D721Med (cell line): ENCODE results near the gene SLC25A6.

Experiments used
- DNase-seq: peaks from one replicate; pipeline ENCODE4 v3.0.0; 2011; ENCODE audit warnings: low spot score; ENCODE audit not compliant: insufficient read length
- FAIRE-seq: peaks from 2 replicates; lab custom pipeline; 2011; peaks lifted over from hg19 to GRCh38; lab: Jason Lieb, UNC
- TF ChIP-seq, protein P1 (sequence below): IDR thresholded peaks from 2 replicates; pipeline ENCODE4 v1.5.1; 2012; ENCODE audit warnings: mild to moderate bottlenecking, control low read depth; ENCODE audit not compliant: insufficient read depth; ENCODE audit errors: missing control alignments

The SLC25A6 gene

DNA sequence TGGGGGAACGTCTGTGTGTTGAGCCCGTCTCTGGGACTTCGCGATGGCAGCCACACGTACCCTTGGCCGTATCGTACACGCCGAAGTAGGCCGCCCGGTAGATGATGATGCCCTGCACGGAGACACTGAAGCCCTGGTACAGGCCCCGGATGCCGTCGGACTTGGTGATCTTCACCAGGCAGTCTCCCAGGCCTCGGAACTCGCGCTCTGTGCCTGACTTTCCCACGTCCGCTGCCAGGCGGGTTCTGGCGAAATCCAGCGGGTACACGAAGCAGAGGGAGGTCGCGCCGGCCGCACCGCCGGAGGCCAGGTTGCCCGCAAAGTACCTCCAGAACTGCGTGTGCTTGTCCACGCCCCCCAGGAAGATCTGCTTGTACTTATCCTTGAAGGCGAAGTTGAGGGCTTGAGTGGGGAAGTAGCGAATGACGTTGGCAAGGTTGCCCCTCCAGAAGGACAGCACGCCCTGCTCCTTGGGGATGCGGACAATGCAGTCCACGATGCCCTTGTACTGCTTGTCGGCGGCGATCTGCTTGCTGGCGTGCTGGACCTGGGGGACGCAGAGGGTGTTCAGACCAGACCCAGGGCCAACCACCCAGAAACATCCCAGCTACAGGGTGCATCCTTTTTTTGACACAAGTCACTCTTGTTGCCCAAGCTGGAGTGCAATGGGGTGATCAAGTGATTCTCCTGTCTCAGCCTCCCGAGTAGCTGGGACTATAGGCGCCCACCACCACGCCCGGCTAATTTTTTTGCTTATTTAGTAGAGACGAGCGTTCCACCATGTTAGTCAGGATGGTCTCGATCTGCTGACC is 2.5 kb downstream of the SLC25A6 start:
- FAIRE-seq (no peak), DNase-seq (no peak)
- TF ChIP-seq, protein P1, sequence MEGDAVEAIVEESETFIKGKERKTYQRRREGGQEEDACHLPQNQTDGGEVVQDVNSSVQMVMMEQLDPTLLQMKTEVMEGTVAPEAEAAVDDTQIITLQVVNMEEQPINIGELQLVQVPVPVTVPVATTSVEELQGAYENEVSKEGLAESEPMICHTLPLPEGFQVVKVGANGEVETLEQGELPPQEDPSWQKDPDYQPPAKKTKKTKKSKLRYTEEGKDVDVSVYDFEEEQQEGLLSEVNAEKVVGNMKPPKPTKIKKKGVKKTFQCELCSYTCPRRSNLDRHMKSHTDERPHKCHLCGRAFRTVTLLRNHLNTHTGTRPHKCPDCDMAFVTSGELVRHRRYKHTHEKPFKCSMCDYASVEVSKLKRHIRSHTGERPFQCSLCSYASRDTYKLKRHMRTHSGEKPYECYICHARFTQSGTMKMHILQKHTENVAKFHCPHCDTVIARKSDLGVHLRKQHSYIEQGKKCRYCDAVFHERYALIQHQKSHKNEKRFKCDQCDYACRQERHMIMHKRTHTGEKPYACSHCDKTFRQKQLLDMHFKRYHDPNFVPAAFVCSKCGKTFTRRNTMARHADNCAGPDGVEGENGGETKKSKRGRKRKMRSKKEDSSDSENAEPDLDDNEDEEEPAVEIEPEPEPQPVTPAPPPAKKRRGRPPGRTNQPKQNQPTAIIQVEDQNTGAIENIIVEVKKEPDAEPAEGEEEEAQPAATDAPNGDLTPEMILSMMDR, result no peak

GRCh38 chrX:1388651-1389050 is 3.3 kb downstream of the SLC25A6 start:
- TF ChIP-seq, protein P1, result no peak
- DNase-seq (no peak), FAIRE-seq (no peak)

- DNase-seq (no peak), FAIRE-seq (no peak)
- TF ChIP-seq, protein P1, result no peak
These were observed 4.7 kb downstream of the SLC25A6 start for GRCh38 chrX:1387141-1387776.

DNA sequence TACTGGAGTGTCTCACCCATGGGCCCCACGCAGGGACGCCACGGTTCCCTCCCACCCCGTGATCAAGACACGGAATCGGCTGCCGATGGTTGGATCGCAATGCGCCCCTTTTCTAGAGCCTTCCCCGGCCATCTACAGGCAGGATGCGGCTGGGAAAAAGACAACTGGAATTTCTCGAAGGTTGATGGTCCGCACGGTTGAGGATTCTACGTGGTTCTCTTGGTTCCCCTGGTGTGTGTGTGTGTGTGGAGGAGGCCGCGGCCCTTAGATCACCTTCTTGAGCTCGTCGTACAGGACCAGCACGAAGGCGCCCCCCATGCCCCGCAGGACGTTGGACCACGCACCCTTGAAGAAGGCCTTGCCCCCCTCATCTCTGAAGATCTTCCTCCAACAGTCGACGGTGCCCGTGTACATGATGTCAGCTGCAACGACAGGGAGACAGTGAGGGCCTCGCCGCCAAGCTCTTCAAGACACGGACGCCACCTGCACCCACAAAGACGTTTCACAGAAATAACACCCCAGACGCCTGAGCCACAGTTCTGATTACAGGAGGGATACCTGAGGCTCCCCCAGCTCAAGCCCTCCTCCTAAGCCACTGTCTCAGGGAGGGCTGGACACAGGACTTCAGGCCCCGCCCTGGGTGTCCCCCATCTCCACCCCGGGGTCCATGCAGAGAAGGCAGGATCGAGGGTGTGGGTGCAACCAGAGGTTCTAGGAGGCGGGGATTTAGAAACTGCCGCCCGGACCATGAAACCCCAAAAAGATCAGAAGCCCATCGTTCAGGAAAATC is 5.4 kb downstream of the SLC25A6 start:
- TF ChIP-seq, protein P1, result no peak
- DNase-seq (no peak), FAIRE-seq (no peak)

DNA sequence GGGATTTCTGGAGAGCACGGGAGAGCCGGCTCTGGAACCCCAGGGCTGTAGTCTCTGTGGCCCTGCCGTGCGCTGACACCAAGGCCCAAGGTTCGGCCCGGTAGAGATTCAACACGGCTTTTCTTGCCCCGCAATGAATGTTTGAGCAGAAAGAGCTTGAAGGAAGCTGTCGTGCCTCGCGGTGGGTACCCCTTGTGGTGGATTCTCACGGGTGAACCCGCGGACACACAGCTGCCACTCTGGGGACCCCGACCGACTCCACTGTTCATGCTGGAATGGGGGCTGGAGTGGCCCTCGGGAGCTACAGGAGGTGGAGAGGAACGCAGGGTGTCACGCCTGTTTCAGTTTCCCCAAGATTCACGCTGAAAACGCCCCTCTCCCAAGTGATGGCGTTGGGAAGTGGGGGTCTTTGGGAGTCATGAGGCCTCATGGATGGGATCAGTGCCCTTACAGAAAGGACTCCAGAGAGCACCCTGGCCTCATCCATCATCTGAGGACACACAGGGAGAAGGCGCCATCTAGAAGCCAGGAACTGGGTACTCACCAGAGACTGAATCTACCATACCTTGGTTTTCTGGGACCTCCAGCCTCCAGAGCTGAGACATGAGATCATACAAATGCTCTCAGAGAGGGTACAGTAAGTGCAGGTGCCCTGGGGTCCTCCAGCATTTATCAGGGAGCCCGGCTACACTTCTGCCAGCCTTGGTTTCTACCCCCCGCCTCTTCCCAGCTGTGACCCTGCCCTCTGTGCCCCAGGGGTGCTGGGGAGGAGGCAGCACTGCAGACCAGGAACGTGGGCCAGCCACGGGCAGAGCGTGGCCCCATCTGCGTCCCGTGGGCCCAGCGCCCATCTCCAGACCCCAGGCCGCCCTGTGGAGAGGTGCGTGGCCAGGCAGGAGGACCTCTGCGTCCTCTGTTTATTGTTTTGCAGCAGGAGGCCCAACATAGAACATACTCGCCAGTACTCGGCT is 6.4 kb downstream of the SLC25A6 start:
- TF ChIP-seq, protein P1, result no peak
- FAIRE-seq (no peak), DNase-seq (no peak)

DNA sequence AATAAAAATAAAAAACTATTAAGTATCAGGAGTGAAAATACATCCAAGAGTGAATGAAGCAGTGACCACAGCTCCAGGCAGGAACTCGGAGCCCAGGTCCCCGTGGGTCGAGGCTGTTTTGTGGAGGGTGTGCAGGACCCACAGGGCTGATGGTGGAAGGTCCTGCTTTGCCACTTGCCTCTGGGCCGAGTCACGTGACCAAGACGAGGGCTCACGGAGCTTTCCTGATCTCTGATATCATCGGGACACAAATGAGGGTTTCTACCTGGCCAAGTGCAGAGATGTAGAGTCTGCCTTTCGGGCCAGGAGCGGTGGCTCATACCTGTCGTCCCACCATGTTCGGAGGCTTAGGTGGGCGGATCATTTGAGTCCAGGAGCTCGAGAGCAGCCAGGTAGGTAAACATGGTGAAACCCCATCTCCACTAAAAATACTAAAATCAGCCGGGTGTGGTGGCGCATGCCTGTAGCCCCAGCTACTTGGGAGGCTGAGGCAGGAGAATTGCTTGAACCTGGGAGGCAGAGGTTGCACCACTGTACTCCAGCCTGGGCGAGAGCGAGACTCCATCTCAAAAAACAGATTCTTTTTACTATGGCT is 7.2 kb downstream of the SLC25A6 start:
- no peak for FAIRE-seq
- DNase-seq, result no peak
- TF ChIP-seq, protein P1, result no peak
